Peyer's patch (tissue), 4 donors: ENCODE measurements around the gene ANKRD9. TPM values are rescaled to one million over a fixed set of nuclear protein-coding genes. Genes with fewer than 3 reads are reported as not detected.

Source experiments
- DNase-seq, 3 donors: peaks; one replicate each; pipeline ENCODE4 v3.0.0-alpha.2; 2017 to 2019
- H3K27ac ChIP-seq, 4 donors: fragments of 200-600 bp; sonication (generic); one replicate each; pipeline ENCODE4 v1.5.1; 2016 to 2019
- H3K27me3 ChIP-seq, 2 donors: fragments of 200-600 bp; sonication (generic); one replicate each; pipeline ENCODE4 v1.5.1; 2019
- H3K36me3 ChIP-seq, 3 donors: fragments of 200-600 bp; sonication (generic); one replicate each; pipeline ENCODE4 v1.5.1; 2016 to 2019
- H3K4me1 ChIP-seq, 4 donors: fragments of 200-600 bp; sonication (generic); one replicate each; pipeline ENCODE4 v1.5.1; 2016 to 2019
- H3K4me3 ChIP-seq, 4 donors: fragments of 200-600 bp; sonication (generic); 1 replicate in 3 of 4; 2 replicates in 1 of 4; pipeline ENCODE4 v1.5.1; 2016 to 2019; ENCODE audit warnings: mild to moderate bottlenecking in 1 of 4
- H3K9me3 ChIP-seq, 4 donors: fragments of 200-600 bp; sonication (generic); one replicate each; pipeline ENCODE4 v1.5.1; 2016 to 2019; ENCODE audit warnings: mild to moderate bottlenecking in 1 of 4
- CTCF ChIP-seq, 6 experiments: fragments of 450-650 bp in 4 of 6; fragments of 200-600 bp in 2 of 6; sonication (generic) in 1 of 6; IDR thresholded peaks; one replicate each; pipeline ENCODE4 v1.5.1; 2017 to 2019; ENCODE audit warnings: antibody characterized with exemption in 6 of 6, mild to moderate bottlenecking in 3 of 6, moderate library complexity in 1 of 6
- POLR2A ChIP-seq, 2 donors: fragments of 450-650 bp; IDR thresholded peaks; one replicate each; pipeline ENCODE4 v1.5.1; 2017; ENCODE audit warnings: antibody characterized with exemption in 2 of 2, mild to moderate bottlenecking in 2 of 2, moderate library complexity in 2 of 2
- total RNA-seq, 4 donors: library from RNA; depleted of rRNA; stranded (reverse); fragments of >200 nt; gene quantifications; one replicate each; pipeline ENCODE4 v1.1.0, GENCODE V29; 2016

ANKRD9 gene
- total RNA-seq, 4 donors from 2014 or later: 52.8 to 450 (median 392) TPM

GRCh38 chr14:102499401-102500157, 10.0 kb downstream of the ANKRD9 start:
- H3K4me3 ChIP-seq: no peak overlapping the region
- H3K9me3 ChIP-seq: no peaks in the 10 kb centered on the region
- no peaks in the 10 kb centered on the region for H3K4me1 ChIP-seq
- DNase-seq: no peak
- no peak for TF ChIP-seq POLR2A (IDR thresholded peaks at IDR 0.05)
- TF ChIP-seq CTCF (IDR thresholded peaks at IDR 0.05): no peak
- H3K27me3 ChIP-seq: no peaks in the 10 kb centered on the region
- H3K36me3 ChIP-seq: peaks cover 0 to 20% (median 0%) of the 10 kb centered on the region in 3 donors
- H3K27ac ChIP-seq: peak overlapping the region in 3 of 4 donors; percentile 17 to 62 (median 60)

DNA sequence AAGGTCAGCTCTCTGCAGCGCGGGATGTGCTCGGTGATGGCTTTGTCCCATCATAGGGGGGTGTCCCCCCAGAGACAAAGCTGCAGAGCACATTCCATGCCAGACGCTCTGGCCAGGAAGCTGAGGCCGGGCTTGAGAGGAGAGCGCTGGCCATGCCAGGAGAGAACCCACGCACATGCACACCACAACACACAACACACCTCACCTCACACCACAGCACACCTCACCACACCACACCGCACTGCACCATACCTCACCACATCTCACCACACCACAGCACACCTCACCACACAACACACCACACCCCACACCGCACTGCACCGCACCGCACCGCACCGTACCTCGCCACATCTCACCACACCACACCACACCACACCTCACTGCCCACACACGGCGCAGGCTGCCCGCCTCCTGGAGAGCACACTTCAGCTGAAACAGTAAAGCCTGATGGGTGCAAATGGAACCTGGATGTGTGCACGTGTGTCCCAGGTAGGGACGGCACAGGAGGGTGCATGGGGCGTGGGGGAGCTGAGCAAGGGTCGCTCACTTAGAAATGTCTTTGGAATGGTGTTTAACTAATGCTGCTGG, 10.8 kb downstream of the ANKRD9 start:
- Histone ChIP-seq H3K36me3 (peaks cover 0 to 20% (median 0%) of the 10 kb centered on the region in 3 donors), H3K9me3 (no peaks in the 10 kb centered on the region)
- TF ChIP-seq POLR2A (IDR thresholded peaks at IDR 0.05) (no peak), CTCF (IDR thresholded peaks at IDR 0.05) (no peak)

GRCh38 chr14:102497998-102498677, 11.4 kb downstream of the ANKRD9 start:
- H3K27ac ChIP-seq: no peak overlapping the region
- no peaks in the 10 kb centered on the region for H3K27me3 ChIP-seq
- peaks cover 0 to 20% (median 0%) of the 10 kb centered on the region in 3 donors for H3K36me3 ChIP-seq
- H3K4me3 ChIP-seq: no peak overlapping the region
- DNase-seq: peak in 1 of 3 donors; percentile 76
- no peaks in the 10 kb centered on the region for H3K4me1 ChIP-seq
- H3K9me3 ChIP-seq: no peaks in the 10 kb centered on the region
- TF ChIP-seq CTCF (IDR thresholded peaks at IDR 0.05): peak in 4 of 6 experiments; percentile 19 to 75 (median 72)
- no peak for TF ChIP-seq POLR2A (IDR thresholded peaks at IDR 0.05)

More for the DNA sequence above, 10.8 kb downstream of the ANKRD9 start:
- no peak for DNase-seq
- Histone ChIP-seq H3K27ac (no peak overlapping the region), H3K4me1 (no peaks in the 10 kb centered on the region), H3K27me3 (no peaks in the 10 kb centered on the region), H3K4me3 (no peak overlapping the region)

DNA sequence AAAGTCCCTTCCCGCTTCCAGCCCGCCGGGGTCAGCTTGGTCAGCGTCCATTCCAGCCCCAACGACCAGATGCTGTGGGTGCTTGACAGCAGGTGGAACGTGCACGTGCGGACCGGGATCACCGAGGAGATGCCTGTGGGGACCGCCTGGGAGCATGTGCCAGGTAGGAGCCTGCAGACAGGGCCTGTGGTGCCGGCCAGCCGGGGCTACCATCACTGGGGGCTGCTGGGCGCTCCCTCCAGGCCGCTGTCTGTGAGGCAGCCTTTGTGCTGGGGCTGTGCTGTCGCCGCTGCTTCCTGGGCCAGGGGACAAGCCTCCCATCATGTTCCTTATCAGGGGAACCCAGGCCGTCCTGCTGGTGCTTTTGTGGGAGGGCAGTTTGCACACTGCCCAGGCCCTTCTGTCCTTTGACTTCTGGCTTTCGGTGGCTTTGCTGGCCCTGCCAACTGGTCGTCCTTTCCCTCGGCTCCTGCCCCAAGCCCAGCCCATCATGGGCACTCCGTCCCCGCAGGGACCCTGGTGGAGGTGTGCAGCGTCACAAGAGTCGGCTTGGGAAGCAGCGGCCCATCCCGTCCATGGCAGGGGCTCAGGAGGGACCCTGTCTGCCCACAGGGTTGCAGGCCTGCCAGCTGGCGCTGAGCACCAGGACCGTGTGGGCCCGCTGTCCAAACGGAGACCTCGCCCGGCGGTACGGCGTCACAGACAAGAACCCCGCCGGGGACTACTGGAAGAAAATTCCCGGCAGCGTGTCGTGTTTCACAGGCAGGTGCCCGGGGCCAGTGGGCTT, 12.4 kb downstream of the ANKRD9 start:
- TF ChIP-seq POLR2A (IDR thresholded peaks at IDR 0.05): no peak
- no peak for TF ChIP-seq CTCF (IDR thresholded peaks at IDR 0.05)
- Histone ChIP-seq H3K4me1 (no peaks in the 10 kb centered on the region), H3K9me3 (no peaks in the 10 kb centered on the region), H3K36me3 (peaks cover 0 to 20% (median 0%) of the 10 kb centered on the region in 3 donors), H3K27ac (no peak overlapping the region), H3K27me3 (no peaks in the 10 kb centered on the region), H3K4me3 (no peak overlapping the region)
- no peak for DNase-seq

DNA sequence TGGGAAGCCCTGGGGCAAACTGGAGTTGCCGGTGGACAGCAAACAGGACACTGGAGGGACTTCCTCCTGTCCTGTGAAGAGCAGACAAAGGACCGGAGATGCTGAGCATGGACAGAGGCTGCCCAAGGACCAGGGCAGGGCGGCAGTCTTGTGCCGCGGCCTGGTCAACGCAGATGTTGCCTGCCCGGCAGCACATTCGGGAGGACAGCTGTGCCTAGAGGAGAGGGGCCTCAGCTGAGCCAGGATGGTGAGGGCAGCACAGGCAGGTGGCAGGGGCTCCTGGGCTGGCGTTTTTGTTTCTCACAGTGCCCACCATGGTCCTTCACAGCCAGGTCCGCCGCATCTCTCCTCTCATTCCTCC, 13.3 kb downstream of the ANKRD9 start:
- Histone ChIP-seq H3K9me3 (no peaks in the 10 kb centered on the region), H3K36me3 (peaks cover 0 to 20% (median 0%) of the 10 kb centered on the region in 3 donors), H3K27me3 (no peaks in the 10 kb centered on the region), H3K27ac (no peak overlapping the region), H3K4me3 (no peak overlapping the region), H3K4me1 (no peaks in the 10 kb centered on the region)
- no peak for TF ChIP-seq POLR2A (IDR thresholded peaks at IDR 0.05)
- TF ChIP-seq CTCF (IDR thresholded peaks at IDR 0.05): no peak
- no peak for DNase-seq
